Measurements from ENCODE around the gene TMEM179.

The TMEM179 gene

DNA sequence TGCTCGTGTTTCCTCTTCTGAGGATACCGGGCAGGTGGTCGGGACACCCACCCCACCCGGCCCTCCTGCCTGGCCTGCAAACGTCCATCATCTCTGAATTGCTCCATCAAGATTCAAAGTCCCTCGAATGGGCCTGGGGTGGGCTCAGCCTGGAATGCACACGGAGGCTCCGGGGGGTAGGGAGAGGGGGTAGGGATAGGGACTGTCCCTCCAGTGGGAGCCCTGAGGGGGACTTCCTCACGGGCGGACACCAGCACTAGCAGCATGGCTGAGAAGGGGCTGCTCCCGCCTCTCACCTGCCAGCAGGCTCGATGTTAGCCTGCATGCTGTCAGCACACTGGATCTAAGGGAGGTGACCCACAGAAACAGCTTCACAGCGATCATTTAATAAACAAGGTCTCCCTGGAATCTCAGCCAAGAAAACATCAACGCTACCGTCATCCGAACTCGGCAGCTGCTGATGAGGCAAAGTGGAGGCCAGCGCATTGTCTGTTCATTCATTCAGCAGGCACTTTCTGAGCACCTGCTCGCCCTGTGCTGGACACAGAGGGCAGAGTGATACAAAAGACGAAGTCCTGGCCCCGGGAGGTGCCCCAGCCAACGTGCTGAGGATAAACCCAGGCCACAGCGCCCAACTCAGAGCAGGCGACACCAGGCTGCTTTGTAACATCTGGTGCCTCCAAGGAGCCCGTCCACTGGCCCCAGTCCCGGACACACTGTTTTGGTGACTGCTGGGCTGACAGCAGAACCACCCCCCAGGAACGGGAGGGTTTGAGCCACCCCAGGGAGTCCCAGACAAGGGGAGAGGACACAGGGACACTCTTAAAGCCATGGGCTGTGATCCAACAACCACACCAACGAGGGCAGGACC, 6.3 kb downstream of the TMEM179 start:
- peak; percentile 65 for DNase-seq

GRCh38 chr14:104597576-104597975, 7.0 kb downstream of the TMEM179 start:
- DNase-seq: no peak

GRCh38 chr14:104596927-104597351, 7.6 kb downstream of the TMEM179 start:
- no peak for DNase-seq

- DNase-seq: no peak
These were observed 8.1 kb downstream of the TMEM179 start for GRCh38 chr14:104596451-104596918.

DNA sequence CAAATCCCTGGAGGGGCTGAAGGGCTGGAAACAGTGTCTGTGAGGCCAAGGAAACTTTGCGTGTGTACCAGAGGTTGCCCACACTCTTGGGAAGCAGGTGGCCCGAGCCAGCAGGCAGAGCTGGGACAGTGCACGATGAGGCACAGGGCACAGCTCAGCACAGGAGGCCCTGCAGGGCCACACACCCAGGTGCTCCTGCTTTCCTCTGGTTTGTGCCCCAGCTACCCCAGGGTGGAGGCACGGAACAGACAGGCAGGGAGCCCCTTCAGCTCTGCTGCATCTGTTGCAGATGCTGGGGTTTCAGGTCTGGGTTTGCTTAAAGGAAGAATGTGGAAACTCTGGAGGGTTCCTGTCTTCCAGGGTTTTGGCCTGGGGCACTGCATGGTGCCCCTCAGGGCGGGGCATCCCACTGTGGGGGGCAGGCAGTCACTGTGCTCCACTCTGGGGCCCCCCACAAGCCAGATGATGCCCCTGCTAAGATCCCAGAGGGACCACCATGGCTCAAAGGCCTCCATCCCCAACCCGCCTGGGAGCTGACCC, 8.6 kb downstream of the TMEM179 start:
- DNase-seq: no peak

DNA sequence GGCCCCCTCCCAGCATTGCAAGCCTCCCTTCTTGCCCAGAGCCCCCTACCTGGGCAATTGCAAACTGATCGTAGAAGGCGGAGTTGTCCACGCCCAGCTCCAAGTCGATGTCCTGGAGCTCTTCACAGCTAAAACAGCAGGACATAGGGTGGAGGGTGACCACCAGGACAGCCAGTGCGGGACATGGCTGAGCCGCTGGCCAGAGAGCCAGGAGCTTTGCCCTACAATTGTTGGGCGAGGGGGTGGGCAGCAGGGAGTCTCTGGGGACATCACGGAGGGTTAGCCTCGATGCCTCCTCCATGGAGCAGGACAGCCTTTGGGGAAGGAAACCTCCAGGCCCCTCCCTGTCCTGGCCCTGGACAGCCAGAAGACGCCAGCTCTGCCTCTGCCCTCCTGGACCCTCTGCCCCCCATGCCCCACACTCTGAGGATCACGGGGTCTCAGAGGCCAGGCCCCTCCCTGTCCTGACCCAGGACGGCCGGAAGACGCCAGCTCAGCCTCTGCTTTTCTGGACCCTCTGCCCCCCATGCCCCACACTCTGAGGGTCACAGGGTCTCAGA, 9.4 kb downstream of the TMEM179 start:
- DNase-seq: no peak

GRCh38 chr14:104594310-104595046, 10.1 kb downstream of the TMEM179 start:
- no peak for DNase-seq

DNA sequence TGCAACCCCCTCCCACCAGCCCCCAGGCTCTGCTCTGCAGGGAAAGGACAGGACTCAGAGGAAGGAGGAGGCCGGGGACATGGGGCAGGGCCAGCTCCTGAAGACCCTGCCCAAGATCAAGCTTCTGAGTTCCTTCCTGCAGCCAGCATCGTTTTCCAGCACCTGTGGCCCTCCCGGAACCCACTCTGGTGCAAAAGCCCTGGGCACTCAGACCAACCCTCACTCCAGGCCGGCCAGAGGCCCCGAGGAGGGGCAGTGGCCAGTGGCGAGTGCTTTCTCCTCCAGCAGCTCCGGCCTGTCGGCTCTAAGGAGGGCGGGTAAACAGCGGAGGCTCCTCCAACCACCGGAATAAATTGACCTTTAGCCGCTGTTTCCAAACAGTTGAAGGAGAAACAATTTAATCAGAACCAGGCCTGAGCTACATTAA, 10.8 kb downstream of the TMEM179 start:
- no peak for DNase-seq

DNA sequence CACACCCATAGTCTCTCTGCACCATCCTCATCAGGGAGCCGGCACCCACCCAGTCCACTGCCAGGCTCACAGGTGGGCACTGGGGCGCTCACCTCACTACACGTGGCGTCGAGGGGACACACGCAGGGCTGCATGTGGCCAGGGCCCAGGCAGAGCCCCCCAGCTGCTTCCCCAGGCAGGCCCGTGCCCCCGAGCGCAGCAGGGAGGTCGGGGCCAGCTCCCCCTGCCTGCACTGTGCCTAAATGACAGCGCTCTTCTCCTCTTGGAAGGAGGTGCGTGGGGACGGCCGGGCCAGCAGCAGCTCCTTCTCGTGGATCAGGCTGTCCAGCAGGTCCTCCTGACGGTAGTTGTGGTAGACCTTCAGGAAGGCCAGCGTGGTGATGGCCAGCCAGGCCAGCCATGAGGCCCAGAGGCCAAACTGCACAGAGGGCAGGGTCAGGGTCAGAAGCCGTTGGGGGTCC, 11.3 kb downstream of the TMEM179 start:
- no peak for DNase-seq

GRCh38 chr14:104592785-104593184, 11.8 kb downstream of the TMEM179 start:
- DNase-seq: no peak

DNA sequence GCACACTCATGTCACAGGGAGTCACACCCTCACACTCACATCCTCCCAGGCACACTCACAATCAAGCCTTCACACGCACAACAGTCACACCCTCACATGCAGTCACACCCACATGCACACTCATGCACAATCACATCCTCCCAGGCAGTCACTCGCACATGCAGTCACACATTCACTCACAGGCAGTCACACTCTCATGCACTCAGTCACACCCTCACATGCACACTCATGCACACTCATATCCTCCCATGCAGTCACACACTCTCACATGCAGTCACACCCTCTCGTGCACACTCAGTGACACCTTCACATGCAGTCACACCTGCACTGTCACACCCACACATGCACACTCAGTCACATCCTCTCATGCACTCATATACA, 12.3 kb downstream of the TMEM179 start:
- no peak for DNase-seq

- DNase-seq: no peak
These were observed 12.9 kb downstream of the TMEM179 start for GRCh38 chr14:104591506-104592291.

DNA sequence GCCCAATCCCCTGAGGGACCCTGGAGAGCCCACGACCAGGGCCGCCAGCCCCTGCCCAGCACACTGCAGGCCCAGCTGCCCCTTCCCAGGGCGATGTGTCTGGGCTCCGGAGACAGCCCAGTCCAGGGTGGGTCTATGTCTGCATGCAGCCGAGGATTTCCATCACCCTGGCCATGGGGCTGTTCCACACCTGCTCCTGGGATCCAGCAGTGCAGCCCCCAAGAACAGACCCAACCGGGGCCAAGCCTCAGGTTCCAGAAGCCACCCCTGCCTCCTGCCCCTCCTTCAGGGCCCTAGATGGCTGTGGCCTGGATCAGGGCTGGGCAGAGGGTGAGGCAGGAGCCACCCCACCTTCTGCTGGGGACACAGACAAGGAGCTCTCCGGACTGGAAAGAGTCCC, 13.5 kb downstream of the TMEM179 start:
- no peak for DNase-seq

GRCh38 chr14:104590240-104590965, 14.2 kb downstream of the TMEM179 start:
- DNase-seq: no peak

GRCh38 chr14:104589338-104590195, 15.0 kb downstream of the TMEM179 start:
- no peak for DNase-seq

GRCh38 chr14:104588066-104588857, 16.3 kb downstream of the TMEM179 start:
- DNase-seq: no peak

DNA sequence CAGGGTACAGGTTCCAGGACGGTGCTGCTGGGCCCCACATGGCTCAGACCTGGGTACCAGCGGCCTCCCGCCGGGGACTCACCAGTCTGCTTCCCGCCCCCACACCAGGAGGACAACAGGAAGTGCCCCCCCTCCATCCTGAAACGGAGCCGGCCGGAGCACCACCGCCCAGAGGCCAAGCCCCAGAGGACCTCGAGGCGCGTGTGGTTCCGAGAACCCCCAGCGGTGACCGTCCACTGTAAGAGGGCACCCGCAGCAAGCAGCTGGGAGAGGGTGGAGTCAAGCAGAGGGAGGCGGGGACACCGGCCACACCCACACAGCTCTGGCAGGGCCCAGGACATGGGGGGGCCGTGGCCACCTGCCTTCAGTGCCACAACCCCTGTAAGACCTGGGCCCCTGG, 16.9 kb downstream of the TMEM179 start:
- no peak for DNase-seq

DNA sequence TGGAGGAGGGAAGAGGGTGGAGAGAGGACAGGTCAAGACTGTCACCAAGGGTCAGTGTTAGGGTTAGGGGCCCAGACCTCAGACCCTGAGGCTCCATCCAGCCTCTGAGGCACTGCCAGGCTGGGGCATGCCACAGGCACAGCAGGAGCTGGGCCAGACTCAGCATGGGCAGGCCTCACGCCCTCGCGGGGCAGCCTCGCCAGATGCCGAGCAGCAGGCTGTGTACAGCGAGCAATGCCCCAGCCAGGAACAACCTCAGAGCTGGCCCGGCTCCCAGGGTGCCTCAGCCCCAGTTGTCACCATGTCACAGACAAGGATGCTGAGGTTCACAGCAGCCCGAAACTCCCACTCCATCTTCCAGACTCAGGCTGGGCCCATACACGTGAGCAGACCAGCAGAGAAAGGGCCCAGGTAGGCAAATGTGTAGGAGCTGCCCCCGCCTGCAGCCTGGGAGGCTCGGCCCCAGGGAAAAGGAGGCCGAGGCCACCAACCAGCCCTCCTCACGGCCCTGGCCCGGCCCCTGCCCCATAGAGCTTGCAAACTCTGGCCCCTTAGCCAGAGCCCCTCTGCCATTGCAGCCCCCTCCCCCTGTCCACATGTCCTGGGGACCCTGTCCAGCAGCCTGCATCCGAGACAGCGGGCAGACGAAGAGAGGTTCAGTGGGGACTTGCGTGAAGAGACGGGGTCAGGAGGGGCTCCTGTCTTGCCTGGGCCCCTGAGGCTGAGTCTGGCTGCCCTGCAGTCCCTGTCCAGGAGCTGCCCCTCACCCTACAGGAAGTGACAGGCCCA, 17.5 kb downstream of the TMEM179 start:
- peak; percentile 37 for DNase-seq

Data from COR-L47 (cell line).